Endometrial microvascular endothelial cells (primary cell): ENCODE data around the gene SHROOM3. TPM values are rescaled to one million over a fixed set of nuclear protein-coding genes. Genes with fewer than 3 reads are reported as not detected.

Experiments
- in situ Hi-C: cut with HindIII; loops from 2 replicates; pipeline ENCODE4 v1.10.0; 2017; ENCODE audit warnings: low sequenced_read_pairs, low pct_unique_long_range_greater_than_20kb; ENCODE audit errors: inconsistent ontology term
- total RNA-seq: library from RNA; depleted of rRNA; stranded (reverse); fragments of >200 nt; gene quantifications from one replicate; pipeline ENCODE4 v1.2.3, GENCODE V29; 2015; ENCODE audit errors: inconsistent ontology term

SHROOM3 gene
- total RNA-seq, 1 donor from 2014 or later: 3.7 TPM

DNA sequence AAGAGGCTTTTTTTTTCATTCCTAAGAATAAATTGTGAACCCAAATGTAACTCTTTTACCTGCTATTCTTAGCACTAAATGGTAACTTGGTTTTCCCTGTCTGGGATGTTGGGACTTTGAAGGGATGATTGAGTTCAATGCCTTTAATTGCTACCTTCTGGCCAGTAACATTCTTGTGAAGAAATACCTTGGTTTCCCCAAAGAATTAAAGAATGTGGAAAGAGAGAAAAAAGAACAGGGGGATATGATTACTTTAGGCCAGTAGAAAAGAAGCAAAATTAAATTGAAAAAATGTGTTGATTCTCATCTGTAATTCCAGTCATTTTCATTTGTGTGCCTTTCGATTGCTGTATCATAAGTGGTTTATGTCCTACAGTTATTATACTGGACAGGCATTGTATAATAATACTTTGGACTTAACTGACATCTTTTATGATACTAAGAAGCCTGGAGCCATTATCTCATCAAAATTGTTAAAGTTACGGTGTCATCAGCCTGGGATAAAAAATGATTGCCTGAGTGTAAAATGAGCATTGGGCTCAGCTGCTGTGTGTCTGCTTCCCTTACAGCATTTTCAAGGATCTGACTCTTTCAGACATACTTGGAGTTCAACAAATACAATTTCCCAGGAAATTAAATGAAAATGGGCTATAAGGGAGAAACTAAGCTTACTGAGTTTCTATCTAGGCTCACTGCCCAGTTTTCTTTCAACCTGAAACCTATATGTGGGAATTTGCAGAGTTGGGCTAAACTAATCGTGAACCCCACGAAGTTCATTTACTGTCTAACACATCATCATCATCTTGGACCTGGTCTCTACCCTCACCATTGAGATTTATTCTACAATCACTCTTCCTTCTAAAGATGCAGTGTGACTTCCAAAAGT, 146.3 kb downstream of the SHROOM3 start:
- in situ Hi-C loops: no loop called here

DNA sequence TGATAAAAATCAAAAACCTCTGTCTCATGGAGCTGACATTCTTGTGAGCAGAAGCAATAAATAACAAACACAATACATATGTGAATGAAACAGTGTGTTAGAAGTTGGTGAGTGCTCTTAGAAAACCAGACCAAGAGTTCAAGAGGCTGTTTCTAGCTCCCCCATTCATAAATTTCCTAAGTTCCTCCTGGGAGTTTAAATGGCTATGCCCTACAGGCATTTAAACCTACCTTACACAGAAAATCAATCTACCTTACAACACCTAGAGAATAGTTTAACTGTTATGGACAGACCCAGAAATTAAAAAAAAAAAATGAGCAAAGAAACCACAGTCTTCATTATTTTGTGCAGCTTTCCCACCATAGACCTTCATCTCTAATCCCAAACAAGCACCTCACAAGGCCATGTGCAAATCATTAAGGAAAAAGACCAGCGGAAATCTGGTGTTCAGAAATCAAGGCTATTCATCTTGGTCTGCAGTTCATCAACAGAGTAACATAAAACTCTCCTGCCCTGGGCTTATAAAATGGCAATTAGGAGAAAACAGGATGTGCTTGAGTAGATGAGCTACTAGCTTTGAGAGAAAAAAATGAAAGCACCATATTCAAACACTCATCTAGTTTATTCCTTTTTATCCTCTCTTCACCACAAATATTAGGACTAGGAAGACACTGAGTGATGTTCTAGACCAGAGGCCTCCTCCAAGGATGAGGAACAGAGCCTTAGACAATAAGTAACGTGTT, 147.2 kb downstream of the SHROOM3 start:
- in situ Hi-C loops: no loop called here

DNA sequence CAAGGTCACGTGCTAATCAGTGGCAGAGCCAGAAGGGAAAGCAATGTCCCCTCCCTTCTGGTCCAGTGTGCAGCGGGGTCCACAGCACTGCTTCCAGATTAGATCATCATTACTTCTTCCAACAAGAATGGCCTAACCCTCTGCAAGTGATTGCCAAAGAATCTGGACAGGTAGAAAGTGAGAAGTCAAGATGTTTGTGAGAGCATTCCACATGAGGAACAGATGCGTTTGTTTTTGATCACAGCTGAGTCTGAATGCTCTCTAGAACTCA, 147.7 kb downstream of the SHROOM3 start:
- in situ Hi-C loops: no loop called here

DNA sequence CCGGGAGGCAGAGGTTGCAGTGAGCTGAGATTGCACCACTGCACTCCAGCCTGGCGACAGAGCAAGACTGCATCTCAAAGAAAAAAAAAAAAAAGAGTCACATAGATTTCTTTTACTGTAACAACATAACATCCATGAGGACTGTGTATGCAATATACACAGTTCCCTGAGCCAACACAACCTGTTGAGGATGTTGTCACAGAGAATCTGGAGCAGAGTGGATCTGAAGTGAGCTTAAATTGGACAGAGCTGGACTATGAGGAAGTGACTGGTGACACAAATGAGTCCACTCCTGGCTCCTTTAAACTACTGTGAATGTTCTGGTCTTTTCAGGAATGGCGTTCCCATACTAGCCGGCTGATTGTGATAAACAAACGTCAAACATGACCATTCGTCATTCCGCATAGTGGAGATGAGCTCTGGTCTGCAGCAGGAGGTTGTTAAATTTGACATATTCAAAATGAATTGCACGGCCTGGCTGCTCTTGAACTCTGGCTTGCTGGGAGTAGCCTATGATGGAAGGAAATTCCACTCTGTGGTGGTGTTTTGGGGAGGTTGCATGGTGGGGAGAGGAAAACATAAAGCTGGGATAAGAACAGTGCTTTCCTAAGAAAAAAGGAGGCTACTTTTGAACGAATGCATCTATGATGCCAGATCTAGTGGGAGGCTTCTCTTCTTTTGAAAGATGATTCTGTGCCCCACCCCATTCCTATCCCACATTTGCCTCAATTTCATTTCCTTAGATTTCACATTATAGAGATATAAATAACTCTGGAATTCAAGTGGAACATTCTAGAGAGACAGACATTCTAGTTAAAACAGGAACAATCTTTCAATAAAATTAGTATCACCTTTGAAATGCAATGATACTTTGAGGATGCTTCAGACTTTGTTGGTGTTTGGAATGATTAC, 149.5 kb downstream of the SHROOM3 start:
- in situ Hi-C loops: no loop called here

DNA sequence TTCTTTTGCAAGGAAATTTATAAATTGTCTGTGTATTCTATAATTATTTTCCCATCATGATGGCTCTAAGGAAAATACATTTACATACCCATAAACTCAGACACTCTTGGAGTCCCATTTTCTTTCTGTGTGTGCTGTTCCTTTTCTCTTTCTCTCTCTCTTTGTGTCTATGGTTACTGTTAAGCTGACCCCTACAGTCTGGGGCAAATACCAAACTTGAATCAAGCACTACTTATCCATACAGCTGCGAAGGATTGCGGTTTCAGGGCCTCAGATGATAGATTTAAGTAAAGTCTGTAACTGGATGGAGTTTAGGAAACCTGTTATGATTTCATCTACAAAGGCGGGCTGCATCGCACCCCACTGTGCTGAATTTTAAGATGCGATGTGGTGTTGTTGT, 150.2 kb downstream of the SHROOM3 start:
- in situ Hi-C loops: no loop called here

DNA sequence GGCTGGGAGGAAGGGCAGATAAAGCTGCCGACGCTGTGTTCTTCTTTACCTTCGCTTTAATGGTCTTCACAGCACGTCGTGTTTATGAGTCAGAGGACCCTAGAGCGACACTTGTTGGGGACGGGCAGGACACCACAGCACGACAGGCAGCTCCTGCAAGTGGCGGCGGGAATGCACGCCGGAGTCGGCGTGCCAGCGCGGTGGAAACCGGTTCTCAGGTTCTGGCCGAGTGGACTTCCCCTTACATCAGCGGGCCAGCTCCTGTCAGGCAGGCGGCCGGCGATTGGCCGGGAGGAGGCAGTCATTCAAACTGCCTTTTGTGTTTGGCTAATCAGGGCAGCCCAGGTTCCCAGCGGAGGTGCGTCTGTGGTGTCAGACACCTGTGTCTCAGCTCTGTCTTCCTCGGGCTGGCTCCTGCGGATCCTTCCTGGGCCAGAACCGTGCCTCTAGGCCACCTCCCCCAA, 150.9 kb downstream of the SHROOM3 start:
- in situ Hi-C loops: no loop called here

DNA sequence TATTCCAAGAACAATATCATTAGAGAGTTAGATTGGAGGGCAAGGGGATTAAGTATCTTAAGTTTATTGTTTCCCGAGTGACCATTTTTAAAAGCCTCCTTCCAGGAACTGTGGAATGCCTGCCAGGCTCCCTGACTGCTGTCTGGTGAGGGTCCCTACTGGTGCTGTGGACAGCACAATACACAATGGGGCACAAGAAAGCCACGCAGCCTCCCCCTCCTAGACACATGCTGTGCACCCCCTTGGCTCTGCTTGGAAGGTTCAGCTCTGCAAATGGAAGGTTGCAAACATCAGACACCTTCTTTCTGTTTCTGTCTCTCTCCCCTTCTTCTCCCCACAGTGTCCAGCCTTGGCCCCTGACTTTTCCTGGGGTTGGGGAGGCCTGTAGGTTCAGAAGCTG, 153.2 kb downstream of the SHROOM3 start:
- in situ Hi-C loops: no loop called here

DNA sequence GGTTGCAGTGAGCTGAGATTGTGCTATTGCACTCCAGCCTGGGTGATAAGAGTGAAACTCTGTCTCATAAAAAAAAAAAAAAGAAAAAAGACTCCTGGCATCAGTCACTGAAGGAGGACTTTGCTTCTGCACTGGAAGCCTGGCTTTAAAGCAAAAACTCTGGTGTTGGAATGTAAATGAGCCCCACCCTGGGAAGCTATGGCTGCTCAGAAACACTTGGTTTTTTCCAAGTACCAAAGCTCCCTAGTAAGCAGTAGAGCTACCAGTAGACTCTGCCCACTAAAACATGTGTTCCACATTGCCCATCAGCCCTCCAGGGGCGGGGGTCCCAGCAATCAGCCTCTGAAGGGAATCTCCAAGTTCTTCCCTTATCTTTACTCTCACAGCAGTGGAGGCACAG, 154.4 kb downstream of the SHROOM3 start:
- in situ Hi-C loops: no loop called here

DNA sequence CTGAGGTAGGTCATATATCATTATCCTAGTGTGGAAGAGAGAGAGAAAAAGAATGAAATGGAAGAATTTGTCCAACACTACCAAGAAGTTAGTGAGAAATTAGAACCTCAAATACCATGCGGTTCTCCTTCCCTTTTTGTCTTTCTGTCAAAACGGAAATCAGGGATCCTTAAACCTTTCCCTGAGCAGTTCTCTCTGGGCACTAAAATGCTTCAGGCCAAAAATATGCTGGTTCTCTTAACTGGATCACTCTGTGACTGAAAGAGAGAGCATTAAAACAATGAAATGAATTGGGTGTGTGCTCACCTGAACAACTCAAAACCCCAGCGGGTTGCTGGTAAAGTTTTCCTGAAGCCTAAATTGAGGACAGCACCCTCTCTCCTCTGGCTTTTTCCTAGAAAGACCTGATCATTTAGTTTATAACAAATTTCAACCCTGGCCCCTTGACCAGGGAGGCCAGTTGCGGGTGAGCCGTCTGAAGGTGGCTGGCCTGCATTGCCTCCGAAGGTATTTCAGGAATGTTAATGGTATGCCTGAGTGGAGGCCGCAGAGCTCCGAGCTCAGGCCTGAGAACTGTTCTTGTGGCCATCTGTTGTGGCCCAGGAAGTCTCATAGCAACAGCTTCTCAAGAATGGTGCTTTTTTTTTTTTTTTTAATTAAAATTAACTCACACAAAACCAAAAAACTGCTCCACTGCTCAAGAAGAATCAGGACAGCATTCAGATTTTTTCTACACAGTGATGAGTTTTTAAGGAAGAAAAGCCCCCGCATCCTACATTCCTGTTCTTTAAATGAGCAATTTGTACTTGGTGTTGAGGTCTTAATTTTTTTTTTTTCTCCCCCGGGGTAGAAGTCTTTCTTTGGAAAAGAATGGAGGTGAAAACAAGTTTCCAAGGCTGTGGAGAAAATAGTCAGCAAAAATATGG, 155.1 kb downstream of the SHROOM3 start:
- in situ Hi-C loops: no loop called here

DNA sequence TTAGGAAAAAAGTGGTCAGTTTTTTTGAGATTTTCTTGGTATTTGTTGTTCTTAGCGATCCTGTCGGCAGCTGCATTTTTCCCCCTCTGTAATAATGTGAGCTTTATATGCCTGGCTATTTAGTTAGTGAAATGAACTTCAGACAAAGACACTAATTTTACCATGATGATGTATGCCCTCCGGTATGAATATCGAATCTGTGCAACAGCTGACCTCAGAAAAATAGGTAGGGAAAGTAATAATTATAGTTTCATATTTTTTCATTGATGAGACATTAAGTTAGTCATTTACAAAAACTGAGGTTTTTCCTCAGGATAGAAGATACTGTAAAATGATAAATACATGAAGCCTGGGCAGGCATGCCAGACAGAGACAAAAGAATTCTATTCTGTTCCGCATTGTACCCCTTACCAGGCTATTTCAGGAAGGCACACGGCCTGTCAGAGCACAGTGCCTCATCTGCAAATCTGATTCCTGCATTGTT, 155.8 kb downstream of the SHROOM3 start:
- in situ Hi-C loops: no loop called here

DNA sequence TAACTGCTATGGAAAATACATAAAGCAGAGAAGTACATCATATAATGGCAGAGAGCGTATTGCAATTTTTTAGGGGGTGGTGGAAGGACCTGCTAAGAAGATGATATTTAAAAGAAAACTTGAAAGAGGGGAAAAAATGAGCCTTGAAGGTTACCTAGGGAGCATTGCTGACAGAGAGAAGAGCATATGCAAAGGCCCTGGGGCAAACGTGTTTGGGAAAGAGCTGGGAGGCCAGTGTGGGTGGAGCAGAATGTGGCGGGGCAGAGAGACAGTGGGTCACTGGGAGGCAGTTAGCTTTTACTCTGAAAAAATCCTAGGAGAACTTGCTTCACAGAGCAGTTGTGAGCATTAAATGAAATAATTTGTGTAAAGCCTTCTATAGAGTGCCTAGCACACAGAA, 157.0 kb downstream of the SHROOM3 start:
- in situ Hi-C loops: no loop called here

DNA sequence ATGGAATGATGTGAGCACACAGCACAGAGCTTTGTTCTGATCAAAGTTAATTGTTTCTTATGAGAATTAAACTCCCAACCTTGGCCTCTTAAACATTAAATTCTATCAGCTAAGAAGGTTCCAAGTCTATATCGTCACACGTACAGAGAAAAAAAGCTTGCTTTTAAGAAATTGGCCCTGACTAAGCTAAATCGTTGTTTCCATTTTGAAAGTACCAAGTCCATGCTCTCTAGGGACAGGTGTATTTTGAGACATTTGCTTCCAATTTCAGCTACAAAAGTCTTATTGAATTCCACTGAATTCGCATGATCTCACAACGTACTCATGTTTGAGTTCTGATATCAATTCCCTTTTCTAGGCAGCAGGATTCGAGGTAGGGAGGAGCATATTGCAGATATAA, 157.4 kb downstream of the SHROOM3 start:
- in situ Hi-C loops: no loop called here

DNA sequence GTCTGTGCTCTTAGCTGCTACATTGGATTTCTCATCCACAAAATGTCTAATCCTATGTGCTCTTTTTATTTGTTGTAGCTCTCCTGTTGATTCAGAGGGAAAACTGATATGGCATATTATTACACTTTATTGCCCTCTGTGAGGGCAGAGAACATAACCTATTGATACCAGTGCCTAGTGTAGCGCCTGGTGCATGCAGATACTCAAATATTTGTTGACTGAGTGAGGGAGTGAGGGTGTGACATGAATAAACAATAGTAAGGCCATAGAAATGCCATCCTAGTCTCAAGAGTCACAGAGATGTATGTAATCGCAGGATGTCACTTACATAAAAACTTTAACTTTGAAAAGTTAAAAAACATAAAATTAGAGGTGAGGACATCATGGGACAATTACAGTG, 159.1 kb downstream of the SHROOM3 start:
- in situ Hi-C loops: no loop called here

DNA sequence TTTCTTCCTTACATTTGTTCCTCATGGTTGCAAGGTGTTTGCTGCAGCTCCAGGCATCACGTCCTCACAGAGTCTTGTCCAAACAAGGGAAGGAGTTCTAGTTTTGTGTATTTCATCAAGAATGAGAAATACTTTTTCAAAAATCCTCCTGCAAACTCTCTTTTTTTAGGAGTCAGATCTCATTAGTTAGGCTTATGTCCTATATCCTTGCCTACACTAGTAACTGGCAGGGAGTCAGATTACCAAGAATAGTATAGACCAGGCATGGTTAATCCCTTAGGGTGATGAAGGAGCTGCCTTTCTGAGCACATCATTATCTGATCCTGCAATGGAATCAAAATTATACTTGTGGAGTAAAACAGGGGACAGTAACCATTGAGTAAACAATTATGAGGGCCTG, 160.4 kb downstream of the SHROOM3 start:
- in situ Hi-C loops: no loop called here

DNA sequence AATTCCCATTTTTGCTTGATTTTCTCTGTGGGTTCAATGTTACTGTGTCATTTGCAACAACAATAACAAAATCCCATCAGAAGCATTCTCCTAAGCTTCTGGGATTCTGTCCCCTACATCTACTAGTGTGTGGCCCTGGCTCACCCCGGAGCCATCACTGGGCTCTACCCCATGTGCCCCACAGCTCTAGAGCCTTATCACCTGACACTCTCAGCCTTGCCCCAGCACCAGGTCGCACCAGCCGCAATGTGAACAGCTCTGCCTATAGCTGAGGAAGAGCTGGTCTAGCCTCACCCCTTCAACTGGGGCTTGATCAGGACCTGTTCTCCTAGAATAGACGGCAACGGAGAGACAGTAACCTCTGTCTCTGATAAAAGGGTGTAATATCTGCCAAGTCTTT, 161.7 kb downstream of the SHROOM3 start:
- in situ Hi-C loops: no loop called here

DNA sequence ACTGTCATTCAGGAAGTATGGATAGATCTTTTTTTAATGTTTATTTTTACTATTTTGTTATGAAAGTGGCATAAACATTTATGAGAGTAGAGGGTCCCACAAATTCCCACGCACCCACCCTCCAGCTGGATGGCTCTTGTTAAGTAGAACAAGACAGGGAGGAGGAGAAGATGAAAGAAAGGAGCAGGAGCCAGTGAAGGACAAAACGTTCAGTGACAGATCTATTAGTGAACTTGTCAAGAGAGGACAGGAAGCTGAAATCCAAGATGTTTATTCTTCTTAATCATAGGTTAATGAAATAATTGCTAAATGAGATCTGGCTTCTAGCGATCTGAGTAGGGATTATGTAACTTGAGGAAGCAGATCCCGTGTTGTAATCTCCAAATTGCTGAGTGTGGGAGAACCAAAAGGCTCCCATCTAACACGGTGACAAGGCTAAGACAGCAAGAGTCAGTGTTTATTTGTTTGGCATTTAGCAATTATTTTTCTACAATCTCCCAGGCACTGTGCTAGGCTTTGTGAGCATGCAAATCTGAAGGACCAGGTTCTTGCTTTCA, 162.5 kb downstream of the SHROOM3 start:
- in situ Hi-C loops: no loop called here

DNA sequence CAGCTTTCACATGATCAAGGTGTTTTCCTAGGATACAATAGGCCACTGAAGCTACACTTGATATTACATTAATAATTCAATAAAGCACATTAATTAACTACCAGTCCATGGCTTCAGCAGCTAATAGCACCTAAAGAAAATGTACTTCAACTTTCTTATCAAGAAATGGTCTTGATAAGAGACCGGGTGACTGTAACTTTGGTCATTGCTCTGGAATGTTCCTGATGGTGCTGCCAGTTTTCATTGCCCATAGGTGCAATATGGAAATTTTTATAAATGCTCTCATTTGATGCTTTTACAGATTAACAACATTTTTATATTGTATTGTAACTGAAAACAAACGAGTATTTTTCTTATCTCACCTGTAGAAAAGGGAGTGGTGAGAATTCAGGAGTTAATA, 165.4 kb downstream of the SHROOM3 start:
- in situ Hi-C loops: no loop called here

DNA sequence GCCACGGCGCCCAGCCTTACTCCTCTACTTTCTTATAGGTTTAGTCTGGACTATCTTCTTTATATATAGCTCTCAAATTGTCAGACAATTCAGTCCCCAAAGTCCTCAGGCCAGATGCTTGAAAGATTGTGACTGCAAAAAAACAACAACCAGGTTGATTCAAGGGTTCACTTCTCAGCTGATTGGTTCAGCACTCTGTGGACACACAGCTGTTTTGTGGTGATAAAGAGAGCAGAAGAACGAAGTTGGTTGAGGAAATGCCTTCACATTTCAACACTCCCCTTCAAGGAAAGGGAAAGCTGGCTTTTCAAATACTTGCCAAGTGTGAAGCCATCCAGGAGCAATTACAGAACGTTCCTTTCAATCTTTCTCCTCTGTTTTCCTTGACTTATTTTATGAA, 166.8 kb downstream of the SHROOM3 start:
- in situ Hi-C loops: no loop called here
